PC-9 (cell line): Measurements from ENCODE around the gene CLPSL2. TPM values are rescaled to one million over a fixed set of nuclear protein-coding genes. Genes with fewer than 3 reads are reported as not detected.

Experiments used
- BruUV-seq: library from RNA; stranded (reverse); fragments of 400-500 nt; replicated peaks from 2 replicates; lab custom pipeline; 2021; lab: Mats Ljungman, UMichigan
- CTCF ChIA-PET: fragments of 300-600 bp; sonication (Branson Sonifier 250); formaldehyde crosslinking; loops from one replicate; lab custom pipeline; 2022; ENCODE audit warnings: antibody characterized with exemption; lab: Charles Lee
- POLR2A ChIA-PET: fragments of 300-600 bp; sonication (Branson Sonifier 250); formaldehyde crosslinking; loops from one replicate; lab custom pipeline; 2022; ENCODE audit warnings: antibody characterized with exemption; ENCODE audit not compliant: unreplicated experiment; lab: Charles Lee
- DNase-seq, 2 experiments: peaks; one replicate each; pipeline versions ENCODE4 v3.0.0 to v3.0.0-alpha.2; 2015 to 2022; ENCODE audit warnings: mixed read lengths in 1 of 2
- H2AFZ ChIP-seq: fragments of 200-600 bp; sonication (generic); 2 replicates; pipeline ENCODE4 v1.8.1; 2017; ENCODE audit warnings: antibody characterized with exemption
- H3F3A ChIP-seq: fragments of 200-600 bp; sonication (generic); 2 replicates; pipeline ENCODE4 v1.8.1; 2017; ENCODE audit warnings: antibody characterized with exemption, mild to moderate bottlenecking, low read depth; ENCODE audit not compliant: insufficient read depth
- H3K27ac ChIP-seq: fragments of 200-600 bp; sonication (generic); 2 replicates; pipeline ENCODE4 v1.6.1; 2016; ENCODE audit warnings: mixed run types
- H3K27me3 ChIP-seq: fragments of 200-600 bp; sonication (generic); 2 replicates; pipeline ENCODE4 v1.6.1; 2016; ENCODE audit warnings: low read depth, mixed run types; ENCODE audit not compliant: insufficient read depth
- H3K36me3 ChIP-seq: fragments of 200-600 bp; sonication (generic); 2 replicates; pipeline ENCODE4 v1.6.1; 2016; ENCODE audit warnings: low read depth, mixed run types
- H3K4me1 ChIP-seq: fragments of 200-600 bp; sonication (generic); replicated peaks from 2 replicates; pipeline ENCODE4 v1.6.1; 2016; ENCODE audit warnings: mixed run types; ENCODE audit not compliant: insufficient read depth
- H3K4me2 ChIP-seq: fragments of 200-600 bp; sonication (generic); 2 replicates; pipeline ENCODE4 v1.6.1; 2017; ENCODE audit warnings: mixed run types
- H3K4me3 ChIP-seq: fragments of 200-600 bp; sonication (generic); 2 replicates; pipeline ENCODE4 v1.6.1; 2016; ENCODE audit warnings: mixed run types
- H3K79me2 ChIP-seq: fragments of 200-600 bp; sonication (generic); 2 replicates; pipeline ENCODE4 v1.6.1; 2017; ENCODE audit warnings: low read depth, mixed run types
- H3K9me2 ChIP-seq: fragments of 200-600 bp; sonication (generic); 2 replicates; pipeline ENCODE4 v1.8.1; 2017; ENCODE audit warnings: mild to moderate bottlenecking; ENCODE audit not compliant: insufficient read depth
- H3K9me3 ChIP-seq: fragments of 200-600 bp; sonication (generic); 2 replicates; pipeline ENCODE4 v1.8.1; 2016; ENCODE audit warnings: low read depth; ENCODE audit not compliant: insufficient read depth
- H4K20me1 ChIP-seq: fragments of 200-600 bp; sonication (generic); 2 replicates; pipeline ENCODE4 v1.8.1; 2017; ENCODE audit not compliant: insufficient read depth
- CTCF ChIP-seq: fragments of 200-600 bp; sonication (generic); conservative IDR thresholded peaks from 2 replicates; pipeline ENCODE4 v1.6.1; 2017; ENCODE audit warnings: mixed run types, antibody characterized with exemption, mild to moderate bottlenecking, moderate library complexity
- EZH2 ChIP-seq: fragments of 200-600 bp; sonication (generic); IDR thresholded peaks from 2 replicates; pipeline ENCODE4 v1.8.0; 2017; ENCODE audit warnings: antibody characterized with exemption, low read depth
- intact Hi-C: fragments of 100-400 bp; cut with micrococcal nuclease; formaldehyde crosslinking; loops from one replicate; pipeline ENCODE4 v1.10.0; 2022; ENCODE audit not compliant: unreplicated experiment
- total RNA-seq: library from RNA; stranded (reverse); gene quantifications from 2 replicates; pipeline ENCODE4 v1.2.3, GENCODE V29; 2021

Gene CLPSL2
- total RNA-seq, 1 experiment from 2014 or later = 0.76 TPM

GRCh38 chr6:35796236-35796635, 19.8 kb downstream of the CLPSL2 start:
- Histone ChIP-seq H3K4me2 (no peak overlapping the region), H3K36me3 (no peaks in the 10 kb centered on the region), H3K27ac (no peak overlapping the region), H3K4me3 (no peak overlapping the region), H3K9me3 (no peaks in the 10 kb centered on the region), H3F3A (no peaks in the 10 kb centered on the region), H3K79me2 (no peaks in the 10 kb centered on the region), H2AFZ (no peak overlapping the region), H4K20me1 (no peaks in the 10 kb centered on the region), H3K9me2 (no peaks in the 10 kb centered on the region), H3K27me3 (no peaks in the 10 kb centered on the region), H3K4me1 (no peaks in the 10 kb centered on the region)
- no peak for DNase-seq
- BruUV-seq = no TSS peak
- ChIA-PET POLR2A (no interaction called here), CTCF (no interaction called here)
- no peak for TF ChIP-seq EZH2
- TF ChIP-seq CTCF = no peak
- intact Hi-C loops = no loop called here

- ChIA-PET CTCF (no interaction called here), POLR2A (interaction anchor here (0.7 kb wide), 1 partner anchor 229 kb away, joined by 4 read pairs; no protein-coding TSS in a partner anchor)
- Histone ChIP-seq H4K20me1 (no peaks in the 10 kb centered on the region), H3K4me1 (no peaks in the 10 kb centered on the region), H3K27ac (no peak overlapping the region), H3K9me2 (no peaks in the 10 kb centered on the region), H3K36me3 (no peaks in the 10 kb centered on the region), H3K9me3 (no peaks in the 10 kb centered on the region), H3K27me3 (no peaks in the 10 kb centered on the region), H3K4me3 (no peak overlapping the region), H3K79me2 (no peaks in the 10 kb centered on the region), H2AFZ (no peak overlapping the region), H3F3A (no peaks in the 10 kb centered on the region), H3K4me2 (no peak overlapping the region)
- no peak for TF ChIP-seq CTCF
- TF ChIP-seq EZH2 = no peak
- BruUV-seq = no TSS peak
- DNase-seq = no peak
- intact Hi-C loops = no loop called here
Observed at GRCh38 chr6:35797837-35798526, 21.6 kb downstream of the CLPSL2 start.

- ChIA-PET POLR2A (interaction anchor here (0.7 kb wide), 1 partner anchor 228 kb away, joined by 4 read pairs; no protein-coding TSS in a partner anchor), CTCF (no interaction called here)
Observed at GRCh38 chr6:35798706-35799105, 22.3 kb downstream of the CLPSL2 start.

More at GRCh38 chr6:35798706-35799105, 22.3 kb downstream of the CLPSL2 start:
- Histone ChIP-seq H4K20me1 (no peaks in the 10 kb centered on the region), H3F3A (no peaks in the 10 kb centered on the region), H3K4me1 (no peaks in the 10 kb centered on the region), H3K4me3 (no peak overlapping the region), H3K79me2 (no peaks in the 10 kb centered on the region), H3K9me3 (no peaks in the 10 kb centered on the region), H3K4me2 (no peak overlapping the region), H3K9me2 (no peaks in the 10 kb centered on the region), H2AFZ (no peak overlapping the region), H3K27me3 (no peaks in the 10 kb centered on the region), H3K27ac (no peak overlapping the region), H3K36me3 (no peaks in the 10 kb centered on the region)
- TF ChIP-seq CTCF (no peak), EZH2 (no peak)
- BruUV-seq = no TSS peak
- no peak for DNase-seq
- intact Hi-C loops = no loop called here
